HG02571 (cell line): ENCODE measurements around the gene DPCD.
"Not testable (repeated sequence)": the region's sequence is repeated elsewhere in the genome, so short reads cannot be mapped to it uniquely, and the experiment has no call there.

Experiments
- ATAC-seq: cut with Tn5 transposase; IDR thresholded peaks from one replicate; pipeline ENCODE4 v1.9.1; 2021; ENCODE audit warnings: mild to moderate bottlenecking, moderate library complexity; ENCODE audit not compliant: unreplicated experiment

DPCD gene

DNA sequence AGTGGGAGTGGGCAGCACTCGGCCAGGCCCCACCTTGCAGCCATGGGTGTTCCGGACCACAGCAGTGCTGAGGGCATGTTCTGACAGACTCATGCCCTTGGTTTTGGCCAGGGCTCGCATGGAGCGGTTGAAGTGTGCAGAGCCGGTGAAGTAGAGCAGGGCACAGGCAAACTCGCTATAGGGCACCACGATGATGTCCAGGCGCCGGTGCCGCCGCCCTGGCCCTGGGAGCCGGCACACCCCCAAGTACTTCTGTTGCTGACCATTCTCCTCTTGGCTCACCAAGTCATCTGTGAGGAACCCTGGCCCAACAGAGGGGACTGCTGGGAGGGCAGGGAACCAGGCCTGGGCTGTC, 8.6 kb upstream of the DPCD start:
- ATAC-seq = no peak

DNA sequence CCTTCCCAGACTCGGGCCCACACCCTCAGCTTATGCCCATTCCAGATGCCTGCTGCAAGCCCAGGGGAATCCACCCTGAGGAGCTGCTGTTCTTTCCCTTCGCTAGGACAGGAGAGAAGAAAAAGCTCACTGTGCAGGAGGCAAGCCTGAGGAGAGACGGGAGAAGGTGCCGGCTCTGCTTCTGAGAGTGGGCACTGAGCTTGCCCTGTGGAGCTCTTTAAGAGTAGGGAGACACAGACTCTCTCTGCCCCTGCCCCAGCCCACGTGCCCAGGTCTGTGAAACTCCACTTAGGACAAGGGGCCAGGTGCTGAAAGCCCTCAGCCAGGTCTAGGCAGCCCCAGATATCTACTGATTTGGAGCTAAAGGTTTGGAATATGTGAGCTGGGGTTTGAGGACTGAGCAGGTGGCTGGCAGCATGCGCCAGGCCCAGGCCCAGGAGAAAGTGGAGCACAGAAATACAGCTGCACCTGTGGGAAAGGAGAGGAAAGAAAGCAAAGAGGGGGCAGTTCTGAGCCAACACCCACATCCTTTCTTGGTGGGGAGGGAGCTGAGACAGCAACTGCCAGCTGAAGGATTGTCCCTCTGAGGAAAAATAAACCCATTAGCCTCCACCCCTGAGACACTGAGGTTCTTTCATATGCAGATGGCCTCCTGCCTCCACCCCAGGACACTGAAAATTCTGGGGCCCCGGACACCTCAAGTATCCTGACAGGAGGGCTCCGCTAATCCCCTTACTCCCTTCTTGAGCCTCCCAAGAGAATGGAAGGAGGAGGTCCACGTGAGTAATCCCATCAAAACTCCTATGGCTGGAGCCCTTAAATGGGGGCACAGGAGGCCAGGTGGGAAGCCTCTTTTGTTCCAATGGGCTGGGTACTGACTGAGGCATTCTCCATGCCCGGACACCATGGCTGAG, 7.4 kb upstream of the DPCD start:
- ATAC-seq = no peak

DNA sequence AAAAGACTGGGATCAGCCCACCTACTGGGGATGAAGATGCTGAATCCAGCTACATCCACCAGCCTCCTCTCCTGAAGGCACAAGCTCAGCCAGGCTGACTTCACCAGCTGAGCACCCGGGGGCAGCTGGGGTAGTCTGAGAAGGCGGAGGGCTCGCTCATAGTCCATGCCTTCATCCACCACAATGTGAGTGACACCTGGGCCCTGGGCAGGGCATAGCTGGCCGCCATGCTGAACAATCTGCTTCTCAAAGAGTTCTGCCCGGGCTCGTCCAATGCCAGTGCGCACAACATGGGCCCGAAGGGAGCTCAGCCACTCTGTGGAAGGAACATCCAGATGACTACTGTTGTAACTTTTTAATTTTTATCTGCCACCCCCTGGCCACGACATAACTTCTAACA, 2.3 kb upstream of the DPCD start:
- ATAC-seq = no peak

DNA sequence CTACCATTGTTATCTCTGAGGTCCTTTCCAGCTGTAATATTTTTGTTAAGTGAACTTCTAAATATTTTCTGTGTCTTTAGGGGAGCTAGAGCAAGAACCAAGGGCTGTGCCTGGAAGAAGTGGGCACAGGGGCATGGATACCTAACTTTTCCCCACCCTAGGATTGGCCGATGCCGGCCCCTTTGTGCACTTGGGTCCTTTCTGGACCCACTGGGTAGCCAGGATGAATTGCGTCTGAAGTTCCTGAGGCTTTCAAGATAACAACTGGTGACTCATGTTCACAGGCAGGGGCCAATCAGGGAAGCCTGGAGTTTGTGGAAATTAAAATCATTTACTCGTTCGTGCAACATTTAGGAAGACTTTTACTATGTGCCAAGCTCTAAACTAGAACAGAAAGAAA, 758 bp downstream of the DPCD start:
- no peak for ATAC-seq

DNA sequence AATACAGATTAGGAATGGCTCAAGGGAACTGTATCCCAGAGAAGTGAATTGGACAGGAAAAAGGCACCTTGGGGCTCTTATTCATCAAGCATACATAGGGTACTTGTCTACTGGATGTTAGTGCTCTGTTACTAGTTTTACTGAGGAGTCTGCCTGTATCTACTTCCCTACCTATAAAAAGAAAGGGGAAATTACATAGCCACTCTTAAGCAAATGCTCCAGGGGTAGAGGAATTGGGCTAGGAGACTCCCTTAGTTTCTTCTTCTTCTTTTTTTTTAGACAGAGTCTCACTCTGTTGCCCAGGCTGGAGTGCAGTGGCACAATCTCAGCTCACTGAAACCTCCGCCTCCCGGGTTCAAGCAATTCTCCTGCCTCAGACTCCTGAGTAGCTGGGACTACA, 5.2 kb downstream of the DPCD start:
- ATAC-seq = not testable (repeated sequence)

DNA sequence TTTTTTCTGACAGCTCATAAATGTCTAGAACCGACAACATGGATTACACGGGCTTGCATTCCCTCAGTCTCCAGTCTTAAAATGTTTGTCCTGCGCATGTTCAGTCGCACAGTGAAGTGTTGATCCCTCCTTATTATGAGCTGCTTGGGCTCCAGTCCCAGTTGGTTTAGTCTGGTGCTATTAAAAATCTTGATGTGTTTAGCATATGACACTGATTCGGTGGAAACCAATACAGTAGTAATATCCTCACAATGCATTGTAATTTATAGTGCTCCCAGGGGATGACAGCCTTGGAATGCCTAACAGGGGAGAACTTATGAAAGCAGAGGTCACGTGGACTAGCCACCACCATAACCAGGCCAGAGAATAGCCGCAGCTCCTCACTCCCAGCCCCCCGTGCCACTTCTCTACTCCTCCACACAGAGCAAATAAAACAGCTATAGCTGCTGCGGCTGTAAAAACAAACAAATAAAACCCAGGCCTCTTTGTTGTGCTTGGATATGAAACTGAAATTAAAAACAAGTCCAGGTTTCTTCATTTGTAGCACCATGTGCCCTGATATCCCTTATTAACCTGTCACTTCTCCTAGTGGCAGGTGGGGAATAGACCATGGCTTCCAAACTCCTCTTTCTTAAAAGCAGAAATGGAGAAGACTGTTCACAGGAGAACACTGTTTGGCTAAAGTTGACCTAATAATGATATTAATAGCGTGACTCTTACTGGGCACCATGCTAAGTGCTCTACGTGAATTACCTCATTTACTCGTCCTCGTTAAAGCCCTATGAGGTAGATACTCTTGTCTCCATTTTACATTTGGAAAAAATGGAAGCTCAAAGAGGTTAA, 7.7 kb downstream of the DPCD start:
- no peak for ATAC-seq

DNA sequence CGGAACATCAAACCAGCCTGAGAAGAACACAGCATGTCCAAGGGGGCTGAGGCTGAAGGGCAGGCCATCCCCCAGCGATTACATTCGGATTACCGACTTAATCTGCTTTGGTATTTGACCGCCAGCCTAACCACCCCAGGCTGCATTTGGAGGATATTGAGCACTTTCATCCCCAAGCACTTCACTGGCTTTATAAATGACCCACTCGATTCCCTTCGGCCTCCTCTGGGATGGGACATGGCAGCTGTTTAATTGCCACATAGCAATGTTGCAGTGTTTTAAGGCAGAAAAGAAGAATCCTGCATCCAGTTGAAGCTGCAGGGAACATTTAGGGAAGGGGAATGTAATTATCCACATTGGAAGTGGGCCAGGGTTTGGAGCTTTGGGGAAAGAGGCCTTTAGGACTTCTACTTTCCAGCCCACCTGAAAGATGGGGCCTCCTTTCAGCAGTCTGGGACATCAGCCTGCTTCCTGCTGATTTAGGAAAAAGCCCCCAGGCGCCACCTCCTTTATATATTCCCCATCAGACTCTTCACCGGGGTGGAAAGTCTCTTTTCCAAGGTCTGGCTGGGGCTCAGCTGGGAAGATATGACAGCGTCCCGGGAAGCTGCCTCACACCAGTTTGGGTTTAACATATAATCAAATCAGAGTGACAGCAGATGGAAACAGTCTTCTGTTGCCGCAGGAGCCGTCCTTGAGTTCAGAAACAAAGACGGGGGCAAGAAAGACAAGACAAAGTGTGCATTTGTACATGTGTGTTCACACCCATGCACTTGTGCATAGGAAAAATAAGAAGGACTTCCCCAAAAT, 9.2 kb downstream of the DPCD start:
- no peak for ATAC-seq

DNA sequence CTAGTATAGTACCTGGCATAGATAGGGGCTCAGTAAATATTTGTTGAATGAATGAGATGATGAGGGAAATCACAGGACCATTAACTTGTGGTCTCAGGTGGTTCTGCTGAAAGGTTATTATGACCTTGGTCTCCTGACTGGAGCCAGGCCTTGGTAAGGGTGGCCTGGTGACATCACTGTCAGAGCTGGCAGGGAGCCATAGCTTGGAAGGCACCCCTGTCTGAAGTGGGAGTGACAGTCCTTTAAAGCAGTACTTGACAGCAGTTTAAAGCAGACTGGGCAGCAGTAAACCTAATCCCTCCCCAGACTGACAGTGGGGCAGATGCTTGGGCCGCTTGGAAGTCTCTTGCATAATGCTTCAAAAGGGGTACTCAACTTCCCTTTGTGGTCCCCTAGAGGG, 13.4 kb downstream of the DPCD start:
- no peak for ATAC-seq

DNA sequence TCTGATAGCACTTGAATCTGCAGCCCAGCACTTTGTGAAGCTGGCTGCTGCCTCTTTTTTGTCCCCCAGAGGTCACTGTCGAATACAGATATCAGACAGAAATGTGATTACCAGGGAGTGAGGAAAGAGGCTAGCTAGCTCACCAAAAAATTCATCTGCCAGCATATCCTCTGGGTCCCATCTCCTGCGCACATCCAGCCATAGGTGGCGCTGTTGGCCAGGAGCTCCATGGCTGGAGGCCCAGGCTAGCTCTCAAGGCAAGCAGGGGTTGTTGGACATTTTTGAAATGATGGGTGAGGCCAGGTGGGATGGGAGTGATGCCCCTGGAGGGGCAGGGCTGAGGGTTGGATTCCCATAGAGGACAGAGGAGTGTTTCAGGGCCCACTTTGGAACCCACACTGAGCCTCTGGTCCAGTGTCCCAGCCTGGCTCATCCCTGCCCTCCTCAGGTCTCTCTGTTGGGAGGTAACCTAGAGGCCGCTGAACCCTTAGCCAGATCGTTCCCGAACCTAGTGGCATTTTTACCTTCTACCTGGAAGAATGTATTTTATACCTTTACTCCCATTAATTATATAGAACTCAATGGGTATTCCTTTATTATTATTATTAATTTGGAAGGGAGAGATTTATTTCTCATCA, 14.8 kb downstream of the DPCD start:
- no peak for ATAC-seq

DNA sequence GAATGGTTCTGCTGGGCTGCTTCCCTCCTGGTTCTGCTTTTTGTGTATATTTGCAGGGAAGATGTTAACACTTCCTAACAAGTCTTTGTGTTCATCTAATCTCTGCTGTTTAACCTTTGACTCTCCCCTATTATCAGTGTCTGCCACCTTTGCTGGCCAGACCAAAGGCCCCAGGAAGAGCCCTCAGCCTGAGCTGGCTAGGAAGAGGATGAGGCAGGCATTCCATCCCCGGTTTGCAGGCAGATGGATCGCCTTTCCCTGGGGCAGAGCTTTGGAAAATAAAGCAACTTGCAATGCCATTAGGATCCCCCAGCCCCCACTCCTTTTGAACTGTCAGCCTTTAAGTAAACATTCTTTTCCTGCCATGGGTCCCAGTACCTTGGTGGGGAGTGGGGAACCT, 19.0 kb downstream of the DPCD start:
- no peak for ATAC-seq

DNA sequence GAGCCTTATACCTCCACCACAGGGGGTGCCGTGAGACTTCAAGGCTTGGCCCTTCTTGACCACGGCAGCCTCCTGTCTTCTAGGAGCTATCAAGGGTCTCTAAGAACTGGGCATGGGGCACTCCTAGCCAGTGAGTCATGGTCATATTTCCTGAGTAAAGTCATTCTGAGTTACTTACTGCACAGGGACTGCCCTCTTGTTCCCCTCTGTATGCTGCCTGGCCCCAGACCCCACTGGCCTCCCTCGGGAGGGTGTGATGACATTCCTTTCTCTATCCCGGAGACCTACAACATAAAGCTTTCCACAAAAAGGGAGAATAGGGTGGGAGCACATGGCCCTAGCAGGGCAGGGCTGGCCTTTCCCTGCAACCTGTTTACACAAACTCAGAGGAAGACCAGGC, 21.4 kb downstream of the DPCD start:
- no peak for ATAC-seq

DNA sequence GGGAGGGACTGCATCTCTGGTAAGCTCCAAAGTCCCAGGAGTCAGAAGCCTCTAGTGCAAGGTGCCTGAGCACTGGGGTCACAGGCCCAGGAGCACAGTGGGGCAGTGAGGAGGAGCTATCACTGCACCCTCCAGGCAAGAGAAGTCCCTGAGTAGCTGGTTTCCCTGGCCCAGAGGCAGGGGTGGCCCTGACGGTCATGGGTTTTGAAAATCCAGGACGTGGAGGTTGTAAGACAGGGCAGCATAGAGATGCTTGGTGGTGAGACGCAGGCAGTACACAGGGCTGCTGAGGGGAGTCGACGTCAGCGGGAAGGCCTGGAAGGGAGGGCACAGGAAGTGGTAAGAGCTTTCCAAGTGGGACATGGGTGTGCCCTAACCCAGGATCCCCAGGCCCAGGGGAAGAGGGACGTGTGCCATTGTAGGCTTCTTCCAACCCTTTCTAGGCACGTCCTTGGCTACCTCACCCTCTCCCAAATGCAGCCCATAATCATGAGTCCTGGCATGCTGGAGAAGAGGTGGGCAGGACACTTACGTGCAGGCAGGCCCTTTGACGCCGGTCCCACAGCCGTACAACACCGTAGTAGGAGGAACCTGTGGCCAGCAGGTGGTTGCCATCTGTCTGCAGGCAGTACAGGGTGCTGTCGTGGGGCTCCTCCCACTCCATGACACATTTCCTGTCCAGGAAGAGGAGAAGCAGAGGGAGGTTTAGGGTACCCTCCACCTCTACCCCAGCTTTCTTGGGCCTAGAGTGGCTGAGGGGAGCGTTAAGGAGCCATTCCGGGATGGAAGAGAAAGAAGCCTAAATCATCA, 23.2 kb downstream of the DPCD start:
- no peak for ATAC-seq

DNA sequence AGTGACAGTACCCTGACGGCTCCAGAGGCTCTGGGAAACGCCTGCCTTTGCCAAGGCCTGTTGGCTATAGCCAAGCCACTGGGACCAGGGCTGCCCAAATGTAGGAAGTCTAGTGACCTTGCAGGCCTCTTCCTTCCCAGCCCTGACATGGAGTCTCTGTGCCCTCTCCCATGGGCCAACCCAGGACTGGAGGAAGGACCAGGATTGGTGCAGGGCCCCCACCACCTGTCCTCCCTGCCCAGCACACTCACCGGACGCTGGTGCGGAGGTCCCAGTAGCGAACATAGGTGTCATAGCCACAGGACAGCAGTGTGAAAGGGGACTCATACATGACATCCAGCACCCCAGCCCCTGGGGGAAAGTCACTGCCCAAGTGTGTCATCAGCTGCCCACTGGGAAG, 24.0 kb downstream of the DPCD start:
- no peak for ATAC-seq

DNA sequence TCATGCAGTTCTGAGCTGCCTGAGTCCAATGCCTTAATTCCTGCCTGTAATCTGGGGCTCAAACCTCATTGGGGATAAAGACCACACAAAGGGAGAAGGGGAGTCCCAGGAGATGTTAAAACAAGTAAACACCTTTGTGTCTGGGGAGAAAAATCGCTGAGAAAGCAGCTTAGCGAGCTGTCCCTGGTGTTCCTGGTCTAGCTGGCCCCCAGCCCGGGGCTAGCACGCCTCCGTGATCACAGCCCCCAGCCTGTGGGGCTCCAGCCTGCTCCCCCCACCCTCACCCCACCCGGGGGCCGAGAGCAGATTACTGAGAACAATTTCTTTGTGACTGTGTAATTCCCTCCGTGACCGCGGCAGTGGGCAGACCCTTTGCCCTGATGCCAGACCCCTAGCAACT, 24.8 kb downstream of the DPCD start:
- no peak for ATAC-seq

DNA sequence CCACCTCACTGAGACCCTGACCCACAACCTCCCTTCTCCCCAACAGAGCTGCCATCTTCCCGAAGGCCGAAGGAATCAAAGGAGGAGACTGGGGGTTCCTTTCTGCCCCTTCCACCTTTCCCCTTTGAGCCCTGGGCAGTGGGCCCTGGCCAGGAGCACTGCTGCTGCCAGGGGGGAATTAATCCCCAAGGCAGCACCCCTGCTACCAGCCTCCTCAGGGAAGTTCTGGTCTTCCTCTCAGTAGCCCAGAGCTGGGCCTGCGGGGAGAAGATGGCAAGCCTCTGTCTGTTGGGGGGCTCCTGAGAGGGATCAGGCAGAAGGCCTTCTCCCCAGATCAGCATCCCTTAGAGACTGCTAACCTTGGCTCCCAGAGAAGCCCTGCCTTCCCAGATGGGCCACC, 25.5 kb downstream of the DPCD start:
- no peak for ATAC-seq

DNA sequence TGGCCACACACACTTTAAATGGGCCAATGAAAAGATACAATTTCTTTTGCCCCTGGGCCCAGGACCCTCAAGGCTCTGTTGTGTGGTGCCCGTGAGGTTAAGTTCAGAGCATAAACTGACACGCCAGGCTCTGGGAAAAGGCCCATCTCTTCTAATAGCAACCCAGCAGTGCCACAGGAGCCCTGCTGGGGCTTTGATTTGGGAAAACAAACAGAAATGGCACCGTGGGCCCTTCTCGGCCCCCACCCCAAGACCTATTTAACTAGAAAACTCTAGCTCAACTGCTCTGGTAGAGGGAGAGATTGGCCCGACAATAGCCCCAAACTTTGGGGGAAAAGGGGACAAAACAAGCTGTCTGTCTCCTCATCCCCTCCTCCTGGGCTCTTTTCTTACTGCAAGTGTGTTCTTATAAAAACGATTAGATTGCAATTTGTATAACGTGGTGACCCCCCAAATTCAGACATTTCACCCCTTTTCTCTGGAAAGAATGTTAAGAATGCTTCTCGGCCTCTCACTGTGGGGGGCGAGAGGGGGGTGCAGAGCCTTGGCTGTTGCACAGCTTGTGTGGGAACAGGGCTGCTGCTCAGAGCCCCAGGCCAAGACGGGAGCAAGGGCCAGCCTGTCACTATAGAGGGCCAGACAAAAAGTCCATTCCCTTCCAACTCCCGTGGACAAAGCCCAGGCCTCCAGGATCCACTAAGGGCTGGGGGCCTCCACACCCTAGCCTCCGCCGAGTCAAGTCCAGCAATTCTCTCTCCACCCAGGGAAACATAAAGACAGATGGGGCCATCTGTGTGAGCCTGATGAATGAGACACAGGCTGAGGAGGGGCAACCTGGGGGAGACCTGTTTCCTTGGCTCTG, 26.8 kb downstream of the DPCD start:
- ATAC-seq = no peak

DNA sequence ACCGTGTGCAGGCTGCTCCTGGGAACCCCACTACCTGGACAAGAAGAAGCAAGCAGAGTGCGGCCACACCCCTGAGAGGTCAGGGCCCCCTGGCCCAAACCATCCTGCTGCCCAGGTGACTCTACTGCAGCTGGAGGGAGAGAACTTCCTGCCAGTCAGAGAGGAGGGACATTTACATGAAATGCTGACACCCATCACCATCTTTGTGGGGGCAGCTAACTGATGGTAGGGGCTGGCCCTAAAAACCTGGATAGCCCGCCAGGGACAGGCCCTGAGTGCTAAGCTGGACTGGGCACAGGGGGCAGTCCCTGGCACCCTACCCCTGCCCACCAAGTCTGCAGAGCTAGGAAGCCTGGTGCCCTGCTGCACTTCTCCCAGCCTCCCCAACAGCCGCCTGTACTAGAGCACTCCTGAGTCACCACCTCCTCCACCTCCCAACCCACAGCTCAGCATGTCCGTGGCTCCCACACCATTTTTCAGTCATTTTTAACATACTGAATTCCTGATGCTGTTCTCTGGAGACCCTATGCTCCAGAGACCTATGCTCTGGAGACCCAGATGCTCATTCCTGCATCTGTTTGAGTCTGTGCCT, 27.5 kb downstream of the DPCD start:
- no peak for ATAC-seq

DNA sequence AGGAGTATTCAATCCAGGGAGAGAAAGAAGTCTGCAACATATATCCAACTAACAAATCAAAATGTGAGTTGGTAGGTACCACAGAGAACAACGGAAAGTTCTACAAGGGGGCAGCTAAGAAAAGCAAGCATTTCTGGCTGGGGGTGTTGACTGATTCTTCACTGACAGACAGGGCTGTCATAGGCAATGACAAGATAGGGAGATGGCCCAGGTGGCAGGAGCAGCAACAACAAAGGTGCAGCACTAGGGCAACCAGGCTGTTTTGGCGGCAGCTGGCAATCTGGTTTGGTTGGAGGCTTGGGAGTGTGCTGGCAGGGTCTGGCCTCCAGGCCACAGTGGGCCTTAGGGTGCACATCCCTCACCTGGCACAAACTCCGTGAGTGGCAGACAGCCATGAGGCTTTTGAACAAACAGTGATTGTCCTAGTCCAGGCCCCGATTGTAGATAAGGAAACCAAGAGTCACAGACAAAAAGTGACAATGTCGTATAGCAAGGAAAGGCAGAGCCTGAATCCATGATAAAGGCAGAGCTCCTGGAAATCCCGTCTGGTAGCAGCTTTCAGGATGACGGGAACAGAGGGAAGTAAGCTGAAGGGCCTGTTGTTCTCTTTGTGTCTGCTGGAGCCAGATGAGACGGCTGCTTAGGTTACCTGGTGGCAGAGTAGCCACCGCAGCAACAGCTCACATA, 28.4 kb downstream of the DPCD start:
- no peak for ATAC-seq
